Upper lobe of left lung (tissue), 6 donors: ENCODE data around the gene NRXN3. TPM values are rescaled to one million over a fixed set of nuclear protein-coding genes. Genes with fewer than 3 reads are reported as not detected.

Experiments
- ATAC-seq, 2 donors: fragments of 200-7000 bp; cut with Tn5 transposase; one replicate each; pipeline ENCODE4 v1.9.1; 2022; ENCODE audit warnings: mild to moderate bottlenecking in 2 of 2, moderate library complexity in 2 of 2; ENCODE audit not compliant: low FRiP score in 2 of 2
- DNase-seq, 2 donors: peaks; one replicate each; pipeline ENCODE4 v3.0.0-alpha.2; 2019 to 2020
- H3K27ac ChIP-seq, 4 donors: fragments of 200-600 bp; sonication (generic); one replicate each; pipeline ENCODE4 v1.5.1; 2016 to 2019
- H3K27me3 ChIP-seq, 4 donors: fragments of 200-600 bp; sonication (generic); one replicate each; pipeline ENCODE4 v1.5.1; 2017 to 2019
- H3K36me3 ChIP-seq, 4 donors: fragments of 200-600 bp; sonication (generic); one replicate each; pipeline ENCODE4 v1.5.1; 2016 to 2019
- H3K4me1 ChIP-seq, 4 donors: fragments of 200-600 bp; sonication (generic); one replicate each; pipeline ENCODE4 v1.5.1; 2018 to 2019
- H3K4me3 ChIP-seq, 4 donors: fragments of 200-600 bp; sonication (generic); one replicate each; pipeline ENCODE4 v1.5.1; 2017 to 2019; ENCODE audit warnings: mild to moderate bottlenecking in 2 of 4, moderate library complexity in 1 of 4
- H3K9me3 ChIP-seq, 4 donors: fragments of 200-600 bp; sonication (generic); one replicate each; pipeline ENCODE4 v1.5.1; 2018 to 2019
- EP300 ChIP-seq, 4 donors: sonication (generic); formaldehyde crosslinking; IDR thresholded peaks; one replicate each; pipeline ENCODE4 v1.5.1; 2017; ENCODE audit warnings: antibody characterized with exemption in 4 of 4, control low read depth in 2 of 4
- POLR2A ChIP-seq, 4 donors: fragments of 450-650 bp; IDR thresholded peaks; one replicate each; pipeline ENCODE4 v1.5.1; 2016 to 2017; ENCODE audit warnings: antibody characterized with exemption in 4 of 4, mild to moderate bottlenecking in 2 of 4
- POLR2AphosphoS5 ChIP-seq, 2 donors: sonication (generic); formaldehyde crosslinking; IDR thresholded peaks; one replicate each; pipeline ENCODE4 v1.5.1; 2017; ENCODE audit warnings: antibody characterized with exemption in 2 of 2
- WGBS, 2 donors: methylation state at CpG; one replicate each; pipeline ENCODE4 v1.1.5; 2017 to 2018; 5-methylcytosine and 5-hydroxymethylcytosine counted together
- total RNA-seq, 6 donors: library from RNA; depleted of rRNA in 4 of 6; stranded (reverse); fragments of >200 nt in 4 of 6; gene quantifications; one replicate each; pipeline versions ENCODE4 v1.1.0 to v1.2.1, GENCODE V29; 2016 to 2021
- TF ChIP-seq, protein P1 (sequence below), 6 experiments: fragments of 450-650 bp in 4 of 6; fragments of 200-600 bp in 2 of 6; sonication (generic) in 2 of 6; IDR thresholded peaks; one replicate each; pipeline ENCODE4 v1.5.1; 2016 to 2019; ENCODE audit warnings: antibody characterized with exemption in 6 of 6
- donor health status: DM: no; HTN: no; CAD: no; lungs with moderate emphysema.
- donor health status: DM: no; HTN: yes; CAD: no; lungs with severe emphysema.

Gene NRXN3
- total RNA-seq, 6 donors from 2014 or later, result 4.4 to 14.9 (median 7.2) TPM

DNA sequence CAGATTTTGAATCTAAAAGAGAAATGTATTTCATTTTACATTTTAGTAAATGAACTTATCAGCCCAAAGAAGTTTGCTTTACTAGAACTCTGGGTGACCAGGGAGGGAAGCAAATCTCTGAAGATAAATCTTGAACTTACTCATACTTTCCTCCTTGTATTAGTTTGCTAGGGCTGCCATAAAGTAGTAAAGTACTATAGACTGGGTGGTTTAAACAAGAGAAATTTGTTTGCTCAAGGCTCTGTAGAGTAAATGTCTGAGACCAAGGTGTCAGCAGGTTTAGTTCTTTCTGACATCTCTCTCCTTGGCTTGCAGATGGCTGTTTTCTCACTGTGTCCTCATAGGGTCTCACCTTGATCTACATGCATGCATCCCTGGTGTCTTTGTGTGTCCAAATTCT is 1115.1 kb downstream of the NRXN3 start:
- H3K9me3 ChIP-seq, result no peaks in the 10 kb centered on the region
- DNase-seq (no peak), ATAC-seq (no peak)
- no peaks in the 10 kb centered on the region for H3K36me3 ChIP-seq
- no peak overlapping the region for H3K4me3 ChIP-seq
- peaks cover 0 to 3% (median 1%) of the 10 kb centered on the region in 4 donors for H3K4me1 ChIP-seq
- H3K27ac ChIP-seq, result no peak overlapping the region
- TF ChIP-seq POLR2A (IDR thresholded peaks at IDR 0.05), result no peak
- TF ChIP-seq EP300 (IDR thresholded peaks at IDR 0.05), result no peak
- TF ChIP-seq, protein P1, sequence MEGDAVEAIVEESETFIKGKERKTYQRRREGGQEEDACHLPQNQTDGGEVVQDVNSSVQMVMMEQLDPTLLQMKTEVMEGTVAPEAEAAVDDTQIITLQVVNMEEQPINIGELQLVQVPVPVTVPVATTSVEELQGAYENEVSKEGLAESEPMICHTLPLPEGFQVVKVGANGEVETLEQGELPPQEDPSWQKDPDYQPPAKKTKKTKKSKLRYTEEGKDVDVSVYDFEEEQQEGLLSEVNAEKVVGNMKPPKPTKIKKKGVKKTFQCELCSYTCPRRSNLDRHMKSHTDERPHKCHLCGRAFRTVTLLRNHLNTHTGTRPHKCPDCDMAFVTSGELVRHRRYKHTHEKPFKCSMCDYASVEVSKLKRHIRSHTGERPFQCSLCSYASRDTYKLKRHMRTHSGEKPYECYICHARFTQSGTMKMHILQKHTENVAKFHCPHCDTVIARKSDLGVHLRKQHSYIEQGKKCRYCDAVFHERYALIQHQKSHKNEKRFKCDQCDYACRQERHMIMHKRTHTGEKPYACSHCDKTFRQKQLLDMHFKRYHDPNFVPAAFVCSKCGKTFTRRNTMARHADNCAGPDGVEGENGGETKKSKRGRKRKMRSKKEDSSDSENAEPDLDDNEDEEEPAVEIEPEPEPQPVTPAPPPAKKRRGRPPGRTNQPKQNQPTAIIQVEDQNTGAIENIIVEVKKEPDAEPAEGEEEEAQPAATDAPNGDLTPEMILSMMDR (IDR thresholded peaks at IDR 0.05), result no peak
- no peak for TF ChIP-seq POLR2AphosphoS5 (IDR thresholded peaks at IDR 0.05)
- no peaks in the 10 kb centered on the region for H3K27me3 ChIP-seq

DNA sequence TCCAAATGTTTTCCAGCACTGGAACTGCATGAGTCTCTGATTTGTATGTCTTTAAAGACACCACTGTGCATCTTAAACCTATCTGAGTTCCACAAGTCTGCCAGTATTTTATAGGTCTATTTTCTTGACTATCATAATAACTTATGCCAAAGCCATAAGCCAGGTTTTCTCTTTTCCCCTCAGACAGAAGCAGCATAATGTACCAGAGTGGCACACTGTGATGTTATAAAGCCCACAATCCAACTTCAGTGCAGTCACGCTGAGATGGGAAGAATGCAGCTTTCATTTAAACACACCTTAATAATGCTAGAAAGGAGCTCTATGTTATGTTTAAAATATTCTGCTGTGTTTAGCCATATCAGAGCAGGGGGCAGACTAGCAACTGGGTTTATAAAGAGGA is 1117.8 kb downstream of the NRXN3 start:
- H3K36me3 ChIP-seq, result no peaks in the 10 kb centered on the region
- H3K4me3 ChIP-seq, result no peak overlapping the region
- TF ChIP-seq POLR2A (IDR thresholded peaks at IDR 0.05) (no peak), EP300 (IDR thresholded peaks at IDR 0.05) (no peak), POLR2AphosphoS5 (IDR thresholded peaks at IDR 0.05) (no peak)
- TF ChIP-seq, protein P1 (IDR thresholded peaks at IDR 0.05), result no peak
- DNase-seq (no peak), ATAC-seq (no peak)
- no peaks in the 10 kb centered on the region for H3K9me3 ChIP-seq
- 67 to 87% methylated on average over 1 of the region's 1 CpG for WGBS, 2 donors
- no peaks in the 10 kb centered on the region for H3K27me3 ChIP-seq
- no peaks in the 10 kb centered on the region for H3K4me1 ChIP-seq
- no peak overlapping the region for H3K27ac ChIP-seq

DNA sequence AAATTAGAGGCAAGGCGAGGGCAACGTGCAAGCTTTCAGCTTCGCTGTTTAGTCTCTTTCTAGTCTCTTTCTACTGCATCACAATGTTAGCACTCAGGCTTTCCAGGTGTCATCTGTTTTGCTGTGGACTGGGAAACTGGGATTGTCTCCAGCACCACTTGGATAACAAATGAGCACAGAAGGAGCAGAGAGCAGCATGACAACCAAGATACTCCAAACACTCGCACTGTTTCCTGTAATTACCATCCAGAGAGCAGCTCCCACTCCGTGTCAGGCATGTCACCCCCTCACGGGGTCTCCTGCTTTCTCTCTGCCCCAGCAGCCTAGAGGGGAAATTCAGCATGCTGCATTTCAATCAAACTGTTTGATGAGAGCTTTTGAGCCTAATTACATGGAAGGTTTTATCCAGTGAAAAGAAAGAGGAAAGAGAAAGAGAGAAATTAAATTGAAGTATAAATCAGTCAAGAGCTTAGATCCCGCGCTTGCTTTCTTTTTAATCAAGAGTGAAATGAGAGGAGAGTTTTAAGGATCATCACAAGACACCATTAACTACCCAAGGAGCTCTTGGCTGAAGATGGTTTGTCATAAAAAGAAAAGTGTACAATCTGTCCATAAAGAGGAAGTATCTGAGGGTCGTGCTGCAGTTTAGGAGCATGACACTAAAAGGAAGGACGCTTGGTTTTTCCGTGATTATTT is 1123.5 kb downstream of the NRXN3 start:
- H3K9me3 ChIP-seq, result no peaks in the 10 kb centered on the region
- H3K4me1 ChIP-seq, result no peaks in the 10 kb centered on the region
- TF ChIP-seq POLR2AphosphoS5 (IDR thresholded peaks at IDR 0.05), result no peak
- TF ChIP-seq EP300 (IDR thresholded peaks at IDR 0.05), result no peak
- TF ChIP-seq, protein P1 (IDR thresholded peaks at IDR 0.05), result no peak
- TF ChIP-seq POLR2A (IDR thresholded peaks at IDR 0.05), result no peak
- ATAC-seq (no peak), DNase-seq (no peak)
- H3K4me3 ChIP-seq, result no peak overlapping the region
- 57 to 63% methylated on average over 11 of the region's 11 CpGs for WGBS, 2 donors
- no peaks in the 10 kb centered on the region for H3K27me3 ChIP-seq
- no peak overlapping the region for H3K27ac ChIP-seq
- H3K36me3 ChIP-seq, result no peaks in the 10 kb centered on the region

DNA sequence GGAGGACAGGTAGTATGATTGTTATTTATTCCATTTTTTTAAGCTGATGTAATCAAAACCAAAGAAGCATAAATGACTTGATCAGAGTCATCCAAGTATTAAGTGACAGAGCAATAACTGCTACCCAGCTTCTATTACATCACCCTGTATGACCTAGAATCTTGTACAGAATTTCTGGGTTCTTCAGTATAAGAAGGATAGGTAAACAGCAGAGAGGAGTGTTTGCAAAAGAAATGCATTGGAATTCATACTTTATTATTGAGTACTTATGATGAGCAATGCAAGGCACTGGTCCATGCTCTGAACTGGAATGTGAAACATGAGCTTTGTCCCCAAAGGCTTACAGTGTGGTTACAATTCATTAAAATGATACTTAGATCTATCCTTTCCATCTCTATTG is 1124.3 kb downstream of the NRXN3 start:
- TF ChIP-seq, protein P1 (IDR thresholded peaks at IDR 0.05), result no peak
- TF ChIP-seq EP300 (IDR thresholded peaks at IDR 0.05), result no peak
- TF ChIP-seq POLR2AphosphoS5 (IDR thresholded peaks at IDR 0.05), result no peak
- no peak for TF ChIP-seq POLR2A (IDR thresholded peaks at IDR 0.05)
- Histone ChIP-seq H3K36me3 (no peaks in the 10 kb centered on the region), H3K4me3 (no peak overlapping the region), H3K27ac (no peak overlapping the region), H3K9me3 (no peaks in the 10 kb centered on the region), H3K4me1 (no peaks in the 10 kb centered on the region), H3K27me3 (no peaks in the 10 kb centered on the region)
- ATAC-seq (no peak), DNase-seq (no peak)

DNA sequence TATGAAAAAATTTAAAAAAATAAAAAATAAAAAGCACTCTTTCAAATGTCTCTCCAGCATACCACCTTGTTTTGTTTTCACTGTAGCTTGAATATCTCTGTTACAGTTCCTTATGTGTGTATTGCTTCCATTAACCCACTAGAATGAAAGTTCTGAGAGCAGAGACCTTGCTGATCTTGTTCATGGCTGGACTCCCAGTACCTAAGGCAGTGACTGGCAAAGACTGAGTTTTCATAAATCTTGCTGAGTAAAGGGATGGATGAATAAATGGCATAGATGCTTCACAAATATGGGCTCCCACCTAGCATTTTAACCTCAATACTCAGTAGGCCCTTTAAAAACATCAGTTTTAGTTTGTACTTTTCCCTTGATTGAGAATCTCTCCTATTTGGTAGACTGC is 1125.2 kb downstream of the NRXN3 start:
- H3K27me3 ChIP-seq, result no peaks in the 10 kb centered on the region
- ATAC-seq (no peak), DNase-seq (no peak)
- no peak overlapping the region for H3K27ac ChIP-seq
- TF ChIP-seq, protein P1 (IDR thresholded peaks at IDR 0.05), result no peak
- TF ChIP-seq POLR2AphosphoS5 (IDR thresholded peaks at IDR 0.05), result no peak
- no peak for TF ChIP-seq POLR2A (IDR thresholded peaks at IDR 0.05)
- TF ChIP-seq EP300 (IDR thresholded peaks at IDR 0.05), result no peak
- no peak overlapping the region for H3K4me3 ChIP-seq
- no peaks in the 10 kb centered on the region for H3K4me1 ChIP-seq
- no peaks in the 10 kb centered on the region for H3K36me3 ChIP-seq
- no peaks in the 10 kb centered on the region for H3K9me3 ChIP-seq
